ENCODE data around the gene RELN. TPM values are rescaled to one million over a fixed set of nuclear protein-coding genes. Genes with fewer than 3 reads are reported as not detected.

RELN gene
- total RNA-seq, 1 donor from 2014 or later: 17.5 TPM

DNA sequence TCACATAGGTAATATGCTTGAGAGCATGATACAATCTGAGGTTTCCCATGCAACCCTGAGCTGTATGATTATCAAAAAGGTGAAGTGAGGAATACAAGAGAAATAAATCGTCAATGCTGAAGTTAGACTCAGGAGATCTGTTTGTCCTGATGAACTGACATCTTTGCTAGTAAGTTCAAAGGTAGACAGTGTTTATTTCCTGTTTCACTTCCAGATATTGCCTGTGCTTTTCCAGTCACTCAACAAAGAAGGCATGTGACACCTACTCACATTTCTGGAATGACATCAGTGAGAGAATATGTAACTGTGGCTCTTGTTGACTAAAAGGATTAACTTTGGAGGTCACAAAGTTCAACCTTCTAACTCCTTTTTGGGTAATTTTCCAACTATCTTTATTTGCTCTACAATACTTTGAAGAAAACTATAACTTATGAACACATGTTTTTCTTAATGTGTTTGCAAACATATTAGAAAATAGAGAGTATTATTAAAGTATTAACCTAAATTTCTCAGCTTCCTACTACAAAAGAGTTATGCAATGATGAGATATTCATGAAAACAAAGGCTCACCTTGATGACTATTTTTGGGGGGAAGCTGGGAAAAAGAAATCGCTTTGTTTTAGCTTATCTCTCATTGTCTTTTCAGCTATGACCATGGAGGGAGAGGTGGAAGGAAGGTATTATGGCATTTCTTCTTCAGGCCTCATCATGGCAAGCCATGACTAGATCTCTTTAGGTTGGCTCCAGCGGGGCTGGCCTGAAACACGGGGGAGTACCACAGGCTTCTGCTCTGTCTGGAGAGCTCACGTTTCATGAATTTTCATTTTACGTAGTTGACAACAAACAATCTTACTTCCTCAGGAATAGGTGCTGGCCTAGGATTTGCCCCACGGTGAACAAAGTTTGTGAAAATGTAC lies 328.7 kb downstream of the RELN start:
- H3K9me3 Mint-ChIP-seq: no peaks in the 10 kb centered on the region
- H3K27ac Mint-ChIP-seq: peak overlapping the region; percentile 12
- DNase-seq (ENCODE audit: extremely low spot score, unreplicated experiment): no peak
- no peaks in the 10 kb centered on the region for H3K4me1 Mint-ChIP-seq (ENCODE audit: unreplicated experiment)
- TF ChIP-seq, protein P1, sequence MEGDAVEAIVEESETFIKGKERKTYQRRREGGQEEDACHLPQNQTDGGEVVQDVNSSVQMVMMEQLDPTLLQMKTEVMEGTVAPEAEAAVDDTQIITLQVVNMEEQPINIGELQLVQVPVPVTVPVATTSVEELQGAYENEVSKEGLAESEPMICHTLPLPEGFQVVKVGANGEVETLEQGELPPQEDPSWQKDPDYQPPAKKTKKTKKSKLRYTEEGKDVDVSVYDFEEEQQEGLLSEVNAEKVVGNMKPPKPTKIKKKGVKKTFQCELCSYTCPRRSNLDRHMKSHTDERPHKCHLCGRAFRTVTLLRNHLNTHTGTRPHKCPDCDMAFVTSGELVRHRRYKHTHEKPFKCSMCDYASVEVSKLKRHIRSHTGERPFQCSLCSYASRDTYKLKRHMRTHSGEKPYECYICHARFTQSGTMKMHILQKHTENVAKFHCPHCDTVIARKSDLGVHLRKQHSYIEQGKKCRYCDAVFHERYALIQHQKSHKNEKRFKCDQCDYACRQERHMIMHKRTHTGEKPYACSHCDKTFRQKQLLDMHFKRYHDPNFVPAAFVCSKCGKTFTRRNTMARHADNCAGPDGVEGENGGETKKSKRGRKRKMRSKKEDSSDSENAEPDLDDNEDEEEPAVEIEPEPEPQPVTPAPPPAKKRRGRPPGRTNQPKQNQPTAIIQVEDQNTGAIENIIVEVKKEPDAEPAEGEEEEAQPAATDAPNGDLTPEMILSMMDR (conservative IDR thresholded peaks at IDR 0.05): no peak
- no peaks in the 10 kb centered on the region for H3K36me3 Mint-ChIP-seq
- peaks cover 8% of the 10 kb centered on the region for H3K27me3 Mint-ChIP-seq
- no peak overlapping the region for H3K4me3 Mint-ChIP-seq

DNA sequence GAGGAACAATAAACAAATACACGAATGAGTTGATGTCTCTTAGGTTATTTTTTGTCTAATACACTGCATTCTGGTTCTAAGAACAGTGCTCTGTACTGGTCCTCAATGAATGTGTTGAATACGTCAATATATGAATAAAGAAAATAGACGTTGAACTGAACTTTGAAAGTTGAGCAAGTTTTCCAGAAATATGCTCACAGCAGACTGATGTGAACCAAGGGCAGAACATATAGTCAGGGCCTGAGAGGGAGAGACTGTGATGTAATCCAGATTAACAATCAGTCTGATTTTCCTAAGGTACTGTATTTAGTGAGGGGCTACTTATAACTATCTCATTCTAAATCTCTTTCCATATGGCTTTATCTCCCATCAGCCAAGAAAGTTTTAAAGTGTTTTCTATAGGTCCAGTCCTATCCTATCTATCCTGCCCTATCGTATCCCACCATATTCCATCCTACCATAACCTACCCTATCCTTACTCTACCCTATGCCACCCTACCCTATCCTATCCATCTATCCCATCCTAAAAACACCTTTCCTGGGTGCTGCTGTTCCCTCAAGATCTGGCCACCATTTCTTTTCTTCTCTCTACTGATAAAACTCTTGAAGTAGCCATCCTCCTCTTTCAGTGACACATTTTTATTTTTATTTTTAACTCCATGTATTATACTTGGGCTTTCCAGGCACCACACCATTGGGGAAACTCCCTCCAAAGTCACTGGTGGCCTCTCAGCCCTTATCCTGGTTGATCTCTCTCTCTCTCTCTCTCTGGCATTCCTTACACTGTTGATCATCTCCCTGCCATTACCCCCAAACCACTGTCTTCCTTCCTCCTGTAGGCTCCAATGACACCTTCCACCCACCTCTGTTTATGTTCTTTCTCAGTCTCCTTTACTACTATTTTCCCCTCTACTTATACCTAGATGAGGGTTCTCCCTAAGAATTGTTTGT lies 331.1 kb downstream of the RELN start:
- H3K27ac Mint-ChIP-seq: no peak overlapping the region
- DNase-seq (ENCODE audit: extremely low spot score, unreplicated experiment): no peak
- H3K4me1 Mint-ChIP-seq (ENCODE audit: unreplicated experiment): no peaks in the 10 kb centered on the region
- TF ChIP-seq, protein P1 (conservative IDR thresholded peaks at IDR 0.05): no peak
- no peak overlapping the region for H3K4me3 Mint-ChIP-seq
- no peaks in the 10 kb centered on the region for H3K9me3 Mint-ChIP-seq
- no peaks in the 10 kb centered on the region for H3K36me3 Mint-ChIP-seq
- H3K27me3 Mint-ChIP-seq: peaks cover 8% of the 10 kb centered on the region

DNA sequence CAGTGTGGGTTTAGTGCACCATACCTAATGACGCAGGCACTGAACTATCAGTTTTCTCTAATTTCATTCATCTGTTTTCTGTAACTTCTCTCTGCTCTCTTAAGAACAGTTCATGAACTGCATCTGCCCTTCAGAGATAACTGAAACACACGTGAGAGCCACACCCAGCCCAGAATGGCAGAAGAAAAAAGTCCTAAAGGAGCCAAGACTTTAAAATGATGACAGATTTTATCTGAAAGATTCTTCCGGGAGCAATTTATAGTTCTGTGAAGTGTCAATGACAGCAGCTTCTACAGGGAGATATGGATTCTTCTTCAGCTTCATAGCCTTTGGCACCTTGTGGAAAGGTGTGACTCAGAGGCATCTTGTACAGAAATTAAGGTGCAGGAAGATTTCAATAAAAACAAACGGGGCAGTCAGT lies 332.0 kb downstream of the RELN start:
- Mint-ChIP-seq H3K9me3 (no peaks in the 10 kb centered on the region), H3K27me3 (peaks cover 8% of the 10 kb centered on the region), H3K36me3 (no peaks in the 10 kb centered on the region), H3K4me1 (ENCODE audit: unreplicated experiment) (no peaks in the 10 kb centered on the region), H3K27ac (no peak overlapping the region), H3K4me3 (no peak overlapping the region)
- no peak for DNase-seq (ENCODE audit: extremely low spot score, unreplicated experiment)
- TF ChIP-seq, protein P1 (conservative IDR thresholded peaks at IDR 0.05): no peak

DNA sequence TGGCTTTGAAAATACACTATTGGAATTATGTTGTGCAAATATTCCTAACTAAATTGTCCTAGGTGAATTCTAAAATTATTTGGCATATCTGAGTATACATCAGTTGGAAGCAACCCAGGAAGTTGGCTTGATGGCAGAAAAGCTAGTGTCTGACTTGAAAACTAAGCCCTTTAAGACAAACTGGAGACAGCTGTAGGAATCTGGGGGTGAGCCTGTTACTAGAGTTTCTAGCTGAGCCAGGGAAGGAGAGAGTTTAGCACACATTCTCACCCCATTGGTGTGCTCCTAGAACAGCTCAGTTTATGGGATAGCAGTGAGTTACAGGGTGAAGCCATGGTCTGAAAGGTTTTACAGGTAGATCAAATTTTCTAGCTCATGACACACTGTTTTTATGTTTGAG lies 333.2 kb downstream of the RELN start:
- DNase-seq (ENCODE audit: extremely low spot score, unreplicated experiment): no peak
- Mint-ChIP-seq H3K27me3 (peaks cover 8% of the 10 kb centered on the region), H3K4me3 (no peak overlapping the region), H3K9me3 (no peaks in the 10 kb centered on the region), H3K27ac (no peak overlapping the region), H3K36me3 (no peaks in the 10 kb centered on the region), H3K4me1 (ENCODE audit: unreplicated experiment) (peaks cover 12% of the 10 kb centered on the region)
- TF ChIP-seq, protein P1 (conservative IDR thresholded peaks at IDR 0.05): no peak

DNA sequence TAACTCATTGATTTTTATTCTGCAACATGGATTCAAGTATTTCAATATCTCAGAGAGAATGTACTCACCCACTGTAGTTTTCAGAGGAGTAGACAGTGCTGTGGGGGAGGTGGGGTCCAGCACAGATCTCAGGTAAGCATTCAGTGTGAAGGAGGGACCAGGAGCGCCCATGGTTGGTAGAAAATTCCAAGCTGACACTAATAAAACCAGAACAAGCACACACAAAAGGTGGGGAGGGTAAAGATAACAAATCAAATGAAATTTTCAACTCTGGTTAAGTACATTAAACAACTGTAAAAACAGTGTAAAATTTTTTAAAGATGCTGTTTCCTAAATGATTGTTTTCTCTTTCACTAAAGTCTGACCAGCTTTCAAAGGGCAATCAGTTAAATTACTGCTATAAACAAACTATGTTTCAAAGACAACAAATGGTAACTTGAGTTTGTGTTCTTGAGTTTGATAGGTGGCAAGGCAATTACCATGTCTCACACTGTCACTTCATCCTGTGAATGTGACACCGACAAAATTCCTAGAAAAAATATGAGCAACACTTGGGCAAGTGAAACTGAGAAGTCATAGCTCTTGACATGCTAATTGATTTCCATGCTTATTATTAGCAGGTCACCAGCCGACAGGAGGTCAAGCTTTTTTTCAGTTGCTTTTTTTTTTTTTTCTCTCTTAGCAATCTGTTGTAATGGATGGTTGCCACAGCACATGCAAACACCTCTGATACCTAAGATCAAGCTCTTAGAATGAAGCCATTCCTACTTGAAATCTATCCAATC lies 337.7 kb downstream of the RELN start:
- Mint-ChIP-seq H3K4me3 (no peak overlapping the region), H3K36me3 (no peaks in the 10 kb centered on the region), H3K9me3 (peaks cover 12% of the 10 kb centered on the region), H3K4me1 (ENCODE audit: unreplicated experiment) (peaks cover 12% of the 10 kb centered on the region), H3K27ac (no peak overlapping the region), H3K27me3 (no peaks in the 10 kb centered on the region)
- TF ChIP-seq, protein P1 (conservative IDR thresholded peaks at IDR 0.05): no peak
- no peak for DNase-seq (ENCODE audit: extremely low spot score, unreplicated experiment)

Data from type B pancreatic cell (in vitro differentiated cells).